ENCODE measurements around the gene ZNF57. TPM values are rescaled to one million over a fixed set of nuclear protein-coding genes. Genes with fewer than 3 reads are reported as not detected.
A peak's percentile ranks its signal among the peaks of the same experiment; 100 is the strongest.

Gene ZNF57
- total and polyA plus RNA-seq, 9 of the 15 experiments (the other 6 are each of a cell fraction or from before 2014, with no cell fraction given), result 3.9 to 13.5 (median 7.8) TPM

DNA sequence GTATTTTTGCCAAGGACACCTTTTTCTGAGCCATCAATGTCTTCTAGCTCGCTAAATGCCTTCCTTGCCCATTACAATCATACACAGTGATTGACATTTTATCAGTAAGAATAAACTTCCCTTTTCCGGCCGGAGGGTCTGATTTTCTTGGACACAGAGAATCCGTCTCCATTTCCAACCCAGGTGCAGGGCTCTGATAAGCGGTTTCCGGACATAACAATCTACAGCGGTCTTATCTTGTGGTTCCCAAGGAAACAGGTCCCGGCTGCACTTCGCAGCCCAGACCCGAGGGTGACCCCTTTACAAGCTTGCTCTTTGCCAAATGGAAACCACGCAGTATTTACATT is 49.2 kb downstream of the ZNF57 start (continued):
- TF ChIP-seq, protein P1, sequence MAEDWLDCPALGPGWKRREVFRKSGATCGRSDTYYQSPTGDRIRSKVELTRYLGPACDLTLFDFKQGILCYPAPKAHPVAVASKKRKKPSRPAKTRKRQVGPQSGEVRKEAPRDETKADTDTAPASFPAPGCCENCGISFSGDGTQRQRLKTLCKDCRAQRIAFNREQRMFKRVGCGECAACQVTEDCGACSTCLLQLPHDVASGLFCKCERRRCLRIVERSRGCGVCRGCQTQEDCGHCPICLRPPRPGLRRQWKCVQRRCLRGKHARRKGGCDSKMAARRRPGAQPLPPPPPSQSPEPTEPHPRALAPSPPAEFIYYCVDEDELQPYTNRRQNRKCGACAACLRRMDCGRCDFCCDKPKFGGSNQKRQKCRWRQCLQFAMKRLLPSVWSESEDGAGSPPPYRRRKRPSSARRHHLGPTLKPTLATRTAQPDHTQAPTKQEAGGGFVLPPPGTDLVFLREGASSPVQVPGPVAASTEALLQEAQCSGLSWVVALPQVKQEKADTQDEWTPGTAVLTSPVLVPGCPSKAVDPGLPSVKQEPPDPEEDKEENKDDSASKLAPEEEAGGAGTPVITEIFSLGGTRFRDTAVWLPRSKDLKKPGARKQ (CRISPR knock-in tag; IDR thresholded peaks at IDR 0.05), result no peak
- TF ChIP-seq KLF16 (IDR thresholded peaks at IDR 0.05), result peak; percentile 97
- peak; percentile 54; the same call in 1 of the 2 replicates for TF ChIP-seq BMI1 (IDR thresholded peaks at IDR 0.05; ENCODE audit: low read length)
- no peak for TF ChIP-seq PHTF2 (CRISPR knock-in tag; IDR thresholded peaks at IDR 0.05)
- TF ChIP-seq TAF9B (IDR thresholded peaks at IDR 0.05; ENCODE audit: partially characterized antibody), result no peak
- peak; percentile 84; the same call in 1 of the 2 replicates for TF ChIP-seq HEY1 (CRISPR knock-in tag; IDR thresholded peaks at IDR 0.05; ENCODE audit: borderline replicate concordance)
- TF ChIP-seq, protein P2, sequence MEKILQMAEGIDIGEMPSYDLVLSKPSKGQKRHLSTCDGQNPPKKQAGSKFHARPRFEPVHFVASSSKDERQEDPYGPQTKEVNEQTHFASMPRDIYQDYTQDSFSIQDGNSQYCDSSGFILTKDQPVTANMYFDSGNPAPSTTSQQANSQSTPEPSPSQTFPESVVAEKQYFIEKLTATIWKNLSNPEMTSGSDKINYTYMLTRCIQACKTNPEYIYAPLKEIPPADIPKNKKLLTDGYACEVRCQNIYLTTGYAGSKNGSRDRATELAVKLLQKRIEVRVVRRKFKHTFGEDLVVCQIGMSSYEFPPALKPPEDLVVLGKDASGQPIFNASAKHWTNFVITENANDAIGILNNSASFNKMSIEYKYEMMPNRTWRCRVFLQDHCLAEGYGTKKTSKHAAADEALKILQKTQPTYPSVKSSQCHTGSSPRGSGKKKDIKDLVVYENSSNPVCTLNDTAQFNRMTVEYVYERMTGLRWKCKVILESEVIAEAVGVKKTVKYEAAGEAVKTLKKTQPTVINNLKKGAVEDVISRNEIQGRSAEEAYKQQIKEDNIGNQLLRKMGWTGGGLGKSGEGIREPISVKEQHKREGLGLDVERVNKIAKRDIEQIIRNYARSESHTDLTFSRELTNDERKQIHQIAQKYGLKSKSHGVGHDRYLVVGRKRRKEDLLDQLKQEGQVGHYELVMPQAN (IDR thresholded peaks at IDR 0.05; ENCODE audit: borderline replicate concordance), result no peak
- TF ChIP-seq, protein P3, sequence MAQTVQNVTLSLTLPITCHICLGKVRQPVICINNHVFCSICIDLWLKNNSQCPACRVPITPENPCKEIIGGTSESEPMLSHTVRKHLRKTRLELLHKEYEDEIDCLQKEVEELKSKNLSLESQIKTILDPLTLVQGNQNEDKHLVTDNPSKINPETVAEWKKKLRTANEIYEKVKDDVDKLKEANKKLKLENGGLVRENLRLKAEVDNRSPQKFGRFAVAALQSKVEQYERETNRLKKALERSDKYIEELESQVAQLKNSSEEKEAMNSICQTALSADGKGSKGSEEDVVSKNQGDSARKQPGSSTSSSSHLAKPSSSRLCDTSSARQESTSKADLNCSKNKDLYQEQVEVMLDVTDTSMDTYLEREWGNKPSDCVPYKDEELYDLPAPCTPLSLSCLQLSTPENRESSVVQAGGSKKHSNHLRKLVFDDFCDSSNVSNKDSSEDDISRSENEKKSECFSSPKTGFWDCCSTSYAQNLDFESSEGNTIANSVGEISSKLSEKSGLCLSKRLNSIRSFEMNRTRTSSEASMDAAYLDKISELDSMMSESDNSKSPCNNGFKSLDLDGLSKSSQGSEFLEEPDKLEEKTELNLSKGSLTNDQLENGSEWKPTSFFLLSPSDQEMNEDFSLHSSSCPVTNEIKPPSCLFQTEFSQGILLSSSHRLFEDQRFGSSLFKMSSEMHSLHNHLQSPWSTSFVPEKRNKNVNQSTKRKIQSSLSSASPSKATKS (CRISPR knock-in tag; IDR thresholded peaks at IDR 0.05), result no peak
- peak; percentile 97 for TF ChIP-seq ZNF589 (CRISPR knock-in tag; IDR thresholded peaks at IDR 0.05; ENCODE audit: low read depth)
- peak; percentile 98 for TF ChIP-seq MEIS2 (IDR thresholded peaks at IDR 0.05; ENCODE audit: partially characterized antibody)
- peak; percentile 90; the same call in 1 of the 2 replicates for TF ChIP-seq PHF21A (IDR thresholded peaks at IDR 0.05; ENCODE audit: borderline replicate concordance, low read depth)
- TF ChIP-seq, protein P4, sequence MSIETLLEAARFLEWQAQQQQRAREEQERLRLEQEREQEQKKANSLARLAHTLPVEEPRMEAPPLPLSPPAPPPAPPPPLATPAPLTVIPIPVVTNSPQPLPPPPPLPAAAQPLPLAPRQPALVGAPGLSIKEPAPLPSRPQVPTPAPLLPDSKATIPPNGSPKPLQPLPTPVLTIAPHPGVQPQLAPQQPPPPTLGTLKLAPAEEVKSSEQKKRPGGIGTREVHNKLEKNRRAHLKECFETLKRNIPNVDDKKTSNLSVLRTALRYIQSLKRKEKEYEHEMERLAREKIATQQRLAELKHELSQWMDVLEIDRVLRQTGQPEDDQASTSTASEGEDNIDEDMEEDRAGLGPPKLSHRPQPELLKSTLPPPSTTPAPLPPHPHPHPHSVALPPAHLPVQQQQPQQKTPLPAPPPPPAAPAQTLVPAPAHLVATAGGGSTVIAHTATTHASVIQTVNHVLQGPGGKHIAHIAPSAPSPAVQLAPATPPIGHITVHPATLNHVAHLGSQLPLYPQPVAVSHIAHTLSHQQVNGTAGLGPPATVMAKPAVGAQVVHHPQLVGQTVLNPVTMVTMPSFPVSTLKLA (conservative IDR thresholded peaks at IDR 0.05), result peak; percentile 50 to 88; a peak in 3 of 4 replicates
- TF ChIP-seq IRF2 (CRISPR knock-in tag; IDR thresholded peaks at IDR 0.05), result no peak
- TF ChIP-seq, protein P5, sequence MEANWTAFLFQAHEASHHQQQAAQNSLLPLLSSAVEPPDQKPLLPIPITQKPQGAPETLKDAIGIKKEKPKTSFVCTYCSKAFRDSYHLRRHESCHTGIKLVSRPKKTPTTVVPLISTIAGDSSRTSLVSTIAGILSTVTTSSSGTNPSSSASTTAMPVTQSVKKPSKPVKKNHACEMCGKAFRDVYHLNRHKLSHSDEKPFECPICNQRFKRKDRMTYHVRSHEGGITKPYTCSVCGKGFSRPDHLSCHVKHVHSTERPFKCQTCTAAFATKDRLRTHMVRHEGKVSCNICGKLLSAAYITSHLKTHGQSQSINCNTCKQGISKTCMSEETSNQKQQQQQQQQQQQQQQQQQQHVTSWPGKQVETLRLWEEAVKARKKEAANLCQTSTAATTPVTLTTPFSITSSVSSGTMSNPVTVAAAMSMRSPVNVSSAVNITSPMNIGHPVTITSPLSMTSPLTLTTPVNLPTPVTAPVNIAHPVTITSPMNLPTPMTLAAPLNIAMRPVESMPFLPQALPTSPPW (CRISPR knock-in tag; IDR thresholded peaks at IDR 0.05), result peak; percentile 68
- no peak for TF ChIP-seq PTTG1 (tag; IDR thresholded peaks at IDR 0.05; ENCODE audit: low read depth)
- TF ChIP-seq, protein P6, sequence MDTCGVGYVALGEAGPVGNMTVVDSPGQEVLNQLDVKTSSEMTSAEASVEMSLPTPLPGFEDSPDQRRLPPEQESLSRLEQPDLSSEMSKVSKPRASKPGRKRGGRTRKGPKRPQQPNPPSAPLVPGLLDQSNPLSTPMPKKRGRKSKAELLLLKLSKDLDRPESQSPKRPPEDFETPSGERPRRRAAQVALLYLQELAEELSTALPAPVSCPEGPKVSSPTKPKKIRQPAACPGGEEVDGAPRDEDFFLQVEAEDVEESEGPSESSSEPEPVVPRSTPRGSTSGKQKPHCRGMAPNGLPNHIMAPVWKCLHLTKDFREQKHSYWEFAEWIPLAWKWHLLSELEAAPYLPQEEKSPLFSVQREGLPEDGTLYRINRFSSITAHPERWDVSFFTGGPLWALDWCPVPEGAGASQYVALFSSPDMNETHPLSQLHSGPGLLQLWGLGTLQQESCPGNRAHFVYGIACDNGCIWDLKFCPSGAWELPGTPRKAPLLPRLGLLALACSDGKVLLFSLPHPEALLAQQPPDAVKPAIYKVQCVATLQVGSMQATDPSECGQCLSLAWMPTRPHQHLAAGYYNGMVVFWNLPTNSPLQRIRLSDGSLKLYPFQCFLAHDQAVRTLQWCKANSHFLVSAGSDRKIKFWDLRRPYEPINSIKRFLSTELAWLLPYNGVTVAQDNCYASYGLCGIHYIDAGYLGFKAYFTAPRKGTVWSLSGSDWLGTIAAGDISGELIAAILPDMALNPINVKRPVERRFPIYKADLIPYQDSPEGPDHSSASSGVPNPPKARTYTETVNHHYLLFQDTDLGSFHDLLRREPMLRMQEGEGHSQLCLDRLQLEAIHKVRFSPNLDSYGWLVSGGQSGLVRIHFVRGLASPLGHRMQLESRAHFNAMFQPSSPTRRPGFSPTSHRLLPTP (IDR thresholded peaks at IDR 0.05; ENCODE audit: borderline replicate concordance, extremely low read depth, insufficient read length), result no peak

Measured in K562 (cell line).